Measurements from ENCODE around the gene NMT1. TPM values are rescaled to one million over a fixed set of nuclear protein-coding genes. Genes with fewer than 3 reads are reported as not detected.

NMT1 gene
- total RNA-seq, 2 donors from 2014 or later = 39.4 to 68.5 TPM

GRCh38 chr17:45144199-45145034 is 83.3 kb downstream of the NMT1 start:
- Histone ChIP-seq H3K9me3 (no peaks in the 10 kb centered on the region), H3K27me3 (replicated peaks; ENCODE audit: insufficient read depth) (no peaks in the 10 kb centered on the region)

GRCh38 chr17:45145035-45145389 is 83.9 kb downstream of the NMT1 start:
- Histone ChIP-seq H3K4me1 (replicated peaks) (no peaks in the 10 kb centered on the region), H3K36me3 (no peaks in the 10 kb centered on the region), H3K4me3 (peak overlapping the region; percentile 29 to 42), H3K27me3 (replicated peaks; ENCODE audit: insufficient read depth) (no peaks in the 10 kb centered on the region), H3K27ac (peak overlapping the region; percentile 93 to 94), H3K9me3 (no peaks in the 10 kb centered on the region)
- DNase-seq (ENCODE audit: low spot score) = no peak
- intact Hi-C loops (cut with DNase I) = loop anchor here (5.0 kb wide), 1 partner anchor 172 kb away; the partner anchor contains the start of gene MAP3K14
- WGBS = 66% methylated on average over 8 of the region's 8 CpGs
- TF ChIP-seq POLR2AphosphoS5 (IDR thresholded peaks at IDR 0.05) (no peak), CTCF (IDR thresholded peaks at IDR 0.05) (no peak), POLR2A (IDR thresholded peaks at IDR 0.05) (no peak)

More at GRCh38 chr17:45144199-45145034, 83.3 kb downstream of the NMT1 start:
- DNase-seq (ENCODE audit: low spot score) = peak; percentile 56
- TF ChIP-seq POLR2AphosphoS5 (IDR thresholded peaks at IDR 0.05) (no peak), POLR2A (IDR thresholded peaks at IDR 0.05) (no peak), CTCF (IDR thresholded peaks at IDR 0.05) (peak in 1 of 4 experiments; percentile 1)
- intact Hi-C loops (cut with DNase I) = loop anchor here (5.0 kb wide), 1 partner anchor 173 kb away; the partner anchor contains the start of gene MAP3K14
- Histone ChIP-seq H3K27ac (peak overlapping the region; percentile 93 to 94), H3K36me3 (no peaks in the 10 kb centered on the region), H3K4me1 (replicated peaks) (no peaks in the 10 kb centered on the region), H3K4me3 (peak overlapping the region; percentile 29 to 42)
- WGBS = 13% methylated on average over 46 of the region's 71 CpGs

GRCh38 chr17:45146166-45146565 is 85.0 kb downstream of the NMT1 start:
- no peaks in the 10 kb centered on the region for H3K36me3 ChIP-seq
- no peak overlapping the region for H3K4me3 ChIP-seq
- no peak for DNase-seq (ENCODE audit: low spot score)
- TF ChIP-seq POLR2AphosphoS5 (IDR thresholded peaks at IDR 0.05) = no peak
- no peak for TF ChIP-seq POLR2A (IDR thresholded peaks at IDR 0.05)
- TF ChIP-seq CTCF (IDR thresholded peaks at IDR 0.05) = no peak
- H3K27me3 ChIP-seq (replicated peaks; ENCODE audit: insufficient read depth) = no peaks in the 10 kb centered on the region
- no peaks in the 10 kb centered on the region for H3K9me3 ChIP-seq
- 89% methylated on average over 10 of the region's 10 CpGs for WGBS
- H3K27ac ChIP-seq = peak overlapping the region; percentile 99
- intact Hi-C loops (cut with DNase I) = loop anchor here (5.0 kb wide), 1 partner anchor 171 kb away; the partner anchor contains the start of gene MAP3K14
- H3K4me1 ChIP-seq (replicated peaks) = no peaks in the 10 kb centered on the region

GRCh38 chr17:45146592-45146889 is 85.4 kb downstream of the NMT1 start:
- intact Hi-C loops (cut with DNase I) = loop anchor here (5.0 kb wide), 1 partner anchor 171 kb away; the partner anchor contains the start of gene MAP3K14
- no peaks in the 10 kb centered on the region for H3K27me3 ChIP-seq (replicated peaks; ENCODE audit: insufficient read depth)
- H3K27ac ChIP-seq = peak overlapping the region; percentile 99
- no peak for TF ChIP-seq POLR2AphosphoS5 (IDR thresholded peaks at IDR 0.05)
- no peak for TF ChIP-seq POLR2A (IDR thresholded peaks at IDR 0.05)
- no peak for TF ChIP-seq CTCF (IDR thresholded peaks at IDR 0.05)
- DNase-seq (ENCODE audit: low spot score) = no peak
- WGBS = 70% methylated on average over 4 of the region's 4 CpGs
- no peaks in the 10 kb centered on the region for H3K9me3 ChIP-seq
- H3K4me3 ChIP-seq = no peak overlapping the region
- no peaks in the 10 kb centered on the region for H3K36me3 ChIP-seq
- H3K4me1 ChIP-seq (replicated peaks) = no peaks in the 10 kb centered on the region

Data from prostate gland (tissue), 2 donors.